ENCODE results near the gene KLHDC7B.

KLHDC7B gene

DNA sequence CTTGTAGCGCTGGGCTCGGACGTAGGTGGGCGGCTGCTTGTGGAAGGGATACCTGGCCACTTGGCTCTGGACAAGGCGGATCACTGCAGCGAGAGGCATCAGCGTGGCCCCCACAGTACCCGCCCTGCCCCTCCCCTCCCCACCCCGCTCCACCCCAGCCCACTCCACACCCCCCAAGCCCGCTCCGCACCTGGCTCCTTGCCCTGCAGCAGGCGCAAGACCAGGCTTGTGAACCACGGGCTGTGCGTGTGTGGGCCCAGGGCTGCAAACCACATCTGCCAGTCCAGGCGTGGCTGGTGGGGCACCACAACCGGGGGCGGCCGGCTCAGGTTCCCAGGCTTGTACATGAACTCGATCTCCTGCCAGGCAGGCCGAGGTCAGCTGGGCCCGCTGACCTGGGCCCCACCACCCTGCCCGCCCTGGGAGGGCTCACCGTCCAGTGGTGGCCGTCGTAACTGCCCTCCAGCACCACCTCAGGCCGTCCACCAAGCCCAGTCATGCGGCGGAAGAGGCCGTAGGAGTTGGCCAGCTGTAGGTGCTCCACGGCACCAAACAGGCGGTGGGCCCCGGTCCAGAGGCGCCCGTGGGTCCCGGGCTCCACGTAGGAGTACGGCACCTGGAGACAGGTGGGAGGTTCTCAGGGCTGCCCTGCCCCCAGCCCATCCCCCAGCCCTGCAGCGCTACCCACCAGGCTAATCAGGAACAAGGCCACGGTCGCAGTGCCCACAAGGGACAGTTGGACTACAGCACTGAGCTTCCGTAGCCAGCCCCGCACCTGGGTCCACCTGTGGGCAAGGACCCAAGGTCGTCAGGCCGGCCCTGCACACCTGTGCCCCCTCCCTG, 41.1 kb upstream of the KLHDC7B start:
- H3K4me3 ChIP-seq (replicated peaks; ENCODE audit: insufficient read depth, low read length), result no peak overlapping the region
- no peak for TF ChIP-seq CTCF (IDR thresholded peaks at IDR 0.05; ENCODE audit: insufficient read depth, low read length)
- TF ChIP-seq GABPA (IDR thresholded peaks at IDR 0.05; ENCODE audit: low read depth), result no peak
- TF ChIP-seq POLR2AphosphoS5 (IDR thresholded peaks at IDR 0.05; ENCODE audit: low read depth), result no peak
- no peak for TF ChIP-seq SPI1 (IDR thresholded peaks at IDR 0.05; ENCODE audit: borderline replicate concordance, low read depth)
- TF ChIP-seq REST (IDR thresholded peaks at IDR 0.05; ENCODE audit: insufficient replicate concordance, low read depth), result no peak
- H3K27me3 ChIP-seq (ENCODE audit: insufficient read depth, poor library complexity, severe bottlenecking), result no peaks in the 10 kb centered on the region
- no peak for DNase-seq (ENCODE audit: low read depth in 1 of 2, low spot score in 1 of 2)
- no peak overlapping the region for H3K27ac ChIP-seq (replicated peaks)

- Histone ChIP-seq H3K27me3 (ENCODE audit: insufficient read depth, poor library complexity, severe bottlenecking) (no peaks in the 10 kb centered on the region), H3K4me3 (replicated peaks; ENCODE audit: insufficient read depth, low read length) (no peak overlapping the region), H3K27ac (replicated peaks) (no peak overlapping the region)
- no peak for DNase-seq (ENCODE audit: low read depth in 1 of 2, low spot score in 1 of 2)
- TF ChIP-seq POLR2AphosphoS5 (IDR thresholded peaks at IDR 0.05; ENCODE audit: low read depth), result no peak
- TF ChIP-seq GABPA (IDR thresholded peaks at IDR 0.05; ENCODE audit: low read depth), result no peak
- no peak for TF ChIP-seq CTCF (IDR thresholded peaks at IDR 0.05; ENCODE audit: insufficient read depth, low read length)
Observed at GRCh38 chr22:50505276-50505775, 40.4 kb upstream of the KLHDC7B start.

DNA sequence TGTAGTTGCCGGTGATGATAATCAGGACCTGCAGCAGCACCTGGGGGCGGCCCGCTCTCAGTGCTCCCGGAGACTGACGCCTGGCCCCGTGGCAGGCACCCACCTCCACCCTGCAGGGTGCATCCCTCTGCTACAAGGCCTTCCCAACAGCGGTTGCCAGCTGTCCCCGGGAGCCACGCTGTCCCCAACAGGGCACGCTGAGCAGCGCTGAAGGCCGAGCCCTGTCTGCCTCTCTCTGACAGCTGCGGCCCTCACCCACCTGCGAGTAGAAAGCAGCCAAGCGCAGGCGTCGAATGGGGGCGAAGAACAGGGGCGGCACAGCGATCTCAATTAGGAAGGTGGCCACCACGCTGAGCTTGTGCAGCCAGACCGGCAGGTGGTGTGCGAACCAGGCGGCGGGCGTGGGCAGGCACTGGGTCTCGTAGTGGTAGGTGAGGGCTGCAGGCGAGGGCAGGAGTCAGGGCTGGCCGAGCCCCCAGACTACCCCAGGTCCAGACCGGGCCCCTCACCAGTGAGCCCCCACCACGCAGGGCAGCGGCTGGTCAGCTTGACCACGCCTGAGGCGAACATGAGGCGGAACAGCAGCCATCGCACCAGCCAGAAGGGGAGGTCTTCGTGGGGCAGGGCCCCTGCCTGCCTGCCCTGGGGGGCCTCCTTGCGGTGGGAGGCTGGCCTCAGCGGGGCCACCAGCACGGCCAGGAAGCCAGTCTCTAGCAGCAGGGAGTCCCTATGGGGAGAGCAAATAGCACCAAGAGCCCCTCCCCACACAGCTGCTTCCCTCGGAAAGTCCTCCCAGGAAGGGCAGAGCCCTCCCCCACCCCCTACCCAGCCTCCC, 39.7 kb upstream of the KLHDC7B start:
- TF ChIP-seq SPI1 (IDR thresholded peaks at IDR 0.05; ENCODE audit: borderline replicate concordance, low read depth) (no peak), POLR2AphosphoS5 (IDR thresholded peaks at IDR 0.05; ENCODE audit: low read depth) (no peak), CTCF (IDR thresholded peaks at IDR 0.05; ENCODE audit: insufficient read depth, low read length) (no peak), REST (IDR thresholded peaks at IDR 0.05; ENCODE audit: insufficient replicate concordance, low read depth) (no peak), GABPA (IDR thresholded peaks at IDR 0.05; ENCODE audit: low read depth) (no peak)
- DNase-seq (ENCODE audit: low read depth in 1 of 2, low spot score in 1 of 2), result no peak
- Histone ChIP-seq H3K4me3 (replicated peaks; ENCODE audit: insufficient read depth, low read length) (peak overlapping the region; percentile 81; the same call in 1 of the 2 replicates), H3K27me3 (ENCODE audit: insufficient read depth, poor library complexity, severe bottlenecking) (no peaks in the 10 kb centered on the region), H3K27ac (replicated peaks) (no peak overlapping the region)

Data from HL-60 (cell line).